IPS-18a (cell line): Measurements from ENCODE around the gene ATP4A.
"Not testable (repeated sequence)": the region's sequence is repeated elsewhere in the genome, so short reads cannot be mapped to it uniquely, and the experiment has no call there.

Experiments used
- H3K27ac ChIP-seq: one replicate; pipeline ENCODE4 v1.5.1; 2013; ENCODE audit warnings: low read length
- H3K27me3 ChIP-seq: one replicate; pipeline ENCODE4 v1.6.1; 2013; ENCODE audit warnings: mild to moderate bottlenecking, low read length; ENCODE audit not compliant: control insufficient read depth, insufficient read depth
- H3K36me3 ChIP-seq: one replicate; pipeline ENCODE4 v1.6.1; 2013; ENCODE audit warnings: low read depth, low read length; ENCODE audit not compliant: control insufficient read depth
- H3K4me1 ChIP-seq: one replicate; pipeline ENCODE4 v1.6.1; 2013; ENCODE audit warnings: low read depth, low read length; ENCODE audit not compliant: control insufficient read depth
- H3K4me3 ChIP-seq: one replicate; pipeline ENCODE4 v1.5.1; 2013; ENCODE audit warnings: low read length
- H3K9ac ChIP-seq: one replicate; pipeline ENCODE4 v1.6.1; 2013; ENCODE audit warnings: mild to moderate bottlenecking, low read length, moderate library complexity
- H3K9me3 ChIP-seq: one replicate; pipeline ENCODE4 v1.6.1; 2013; ENCODE audit warnings: low read depth, low read length; ENCODE audit not compliant: control insufficient read depth

ATP4A gene

GRCh38 chr19:35563207-35563829 lies at the start of gene ATP4A:
ATP4A (minus strand) TSS chr19:35563658; CDS start chr19:35563629, 29 bp downstream.
- Histone ChIP-seq H3K9ac (no peak within 1 kb of the TSS), H3K9me3 (no peaks in the 10 kb centered on the region), H3K36me3 (no peaks in the 10 kb centered on the region), H3K4me3 (no peak within 1 kb of the TSS), H3K27me3 (peaks cover 14% of the 10 kb centered on the region), H3K27ac (no peak within 1 kb of the TSS), H3K4me1 (no peaks in the 10 kb centered on the region)

- no peaks in the 10 kb centered on the region for H3K9me3 ChIP-seq
- H3K27ac ChIP-seq: peak within 1 kb of the TSS; percentile 17
- H3K36me3 ChIP-seq: peaks cover 7% of the 10 kb centered on the region
- no peaks in the 10 kb centered on the region for H3K4me1 ChIP-seq
- peak within 1 kb of the TSS; percentile 93 for H3K4me3 ChIP-seq
- peak within 1 kb of the TSS; percentile 87 for H3K9ac ChIP-seq
- H3K27me3 ChIP-seq: peaks cover 6% of the 10 kb centered on the region
These were observed 49.3 kb upstream of the ATP4A start, which contains the start of gene HAUS5 for GRCh38 chr19:35612559-35613321. HAUS5 (plus strand) TSS chr19:35612735; CDS start chr19:35612795, 60 bp downstream.

DNA sequence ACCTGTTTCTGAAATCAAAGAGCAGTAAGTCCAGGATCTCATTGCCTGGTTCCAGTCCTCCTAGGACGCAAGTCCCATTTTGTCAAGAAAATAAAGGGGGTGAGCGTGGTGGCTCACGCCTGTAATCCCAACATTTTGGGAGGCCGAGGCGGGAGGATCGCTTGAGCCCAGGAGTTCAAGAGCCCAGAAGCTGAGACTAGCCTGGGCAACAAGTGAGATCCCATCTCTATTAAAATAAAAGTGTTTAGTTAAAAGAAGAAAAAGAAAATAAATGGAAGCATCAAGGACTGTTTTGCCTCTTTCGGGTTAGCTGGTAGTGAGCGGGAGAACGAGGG lies 48.7 kb upstream of the ATP4A start:
- Histone ChIP-seq H3K9ac (no peak overlapping the region), H3K4me1 (no peaks in the 10 kb centered on the region), H3K4me3 (peak overlapping the region; percentile 93), H3K27ac (no peak overlapping the region), H3K9me3 (no peaks in the 10 kb centered on the region), H3K27me3 (peaks cover 6% of the 10 kb centered on the region), H3K36me3 (peaks cover 7% of the 10 kb centered on the region)

GRCh38 chr19:35609851-35610353 lies 46.4 kb upstream of the ATP4A start:
- peaks cover 6% of the 10 kb centered on the region for H3K27me3 ChIP-seq
- no peak overlapping the region for H3K27ac ChIP-seq
- no peaks in the 10 kb centered on the region for H3K4me1 ChIP-seq
- no peak overlapping the region for H3K9ac ChIP-seq
- H3K9me3 ChIP-seq: no peaks in the 10 kb centered on the region
- H3K36me3 ChIP-seq: no peaks in the 10 kb centered on the region
- no peak overlapping the region for H3K4me3 ChIP-seq

DNA sequence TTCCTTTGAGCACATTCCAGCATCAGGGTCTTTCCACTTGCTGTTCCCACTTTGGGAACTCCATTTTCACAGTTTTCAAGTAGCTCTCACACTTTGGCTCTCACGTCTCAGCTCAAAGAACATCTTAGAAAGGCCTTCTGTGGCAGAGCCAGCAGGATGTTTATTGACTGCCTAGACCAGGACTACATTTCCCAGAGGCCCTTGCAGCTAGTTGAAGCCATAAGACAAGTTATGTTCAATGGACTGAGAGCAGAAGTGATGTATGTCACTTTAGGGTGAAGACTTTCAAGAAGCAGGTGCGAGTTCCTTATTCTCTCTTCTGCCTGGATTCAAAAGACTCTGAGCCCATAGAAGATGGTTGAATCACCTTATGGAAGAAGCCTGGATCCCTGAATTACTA lies 44.8 kb upstream of the ATP4A start:
- Histone ChIP-seq H3K9me3 (no peaks in the 10 kb centered on the region), H3K36me3 (no peaks in the 10 kb centered on the region), H3K4me1 (no peaks in the 10 kb centered on the region), H3K4me3 (no peak overlapping the region), H3K27me3 (peaks cover 6% of the 10 kb centered on the region), H3K27ac (no peak overlapping the region), H3K9ac (no peak overlapping the region)

DNA sequence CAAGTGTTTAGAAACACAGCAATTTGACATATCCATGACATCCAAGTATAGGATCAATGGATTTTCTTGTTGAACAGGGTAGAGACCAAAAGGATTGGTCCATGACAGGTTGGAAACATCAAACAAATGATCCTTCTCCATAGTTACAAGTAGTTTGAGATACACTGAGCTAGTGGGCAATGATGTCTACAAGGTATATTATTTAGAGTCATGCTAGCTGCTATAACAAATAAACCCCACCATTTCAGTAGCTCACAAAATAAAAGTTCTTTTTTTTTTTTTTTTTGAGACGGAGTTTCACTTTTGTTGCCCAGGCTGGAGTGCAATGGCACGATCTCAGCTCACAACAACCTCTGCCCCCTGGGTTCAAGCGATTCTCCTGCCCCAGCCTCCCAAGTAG lies 44.2 kb upstream of the ATP4A start:
- Histone ChIP-seq H3K9ac (no peak overlapping the region), H3K36me3 (no peaks in the 10 kb centered on the region), H3K27ac (no peak overlapping the region)

GRCh38 chr19:35607170-35607569 lies 43.7 kb upstream of the ATP4A start:
- not testable (repeated sequence) for H3K9ac ChIP-seq, H3K36me3 ChIP-seq, H3K27ac ChIP-seq, H3K4me1 ChIP-seq, H3K4me3 ChIP-seq, H3K9me3 ChIP-seq, H3K27me3 ChIP-seq

More for the DNA sequence above, 44.2 kb upstream of the ATP4A start:
- Histone ChIP-seq H3K9me3 (no peaks in the 10 kb centered on the region), H3K4me3 (no peak overlapping the region), H3K27me3 (peaks cover 6% of the 10 kb centered on the region), H3K4me1 (no peaks in the 10 kb centered on the region)

DNA sequence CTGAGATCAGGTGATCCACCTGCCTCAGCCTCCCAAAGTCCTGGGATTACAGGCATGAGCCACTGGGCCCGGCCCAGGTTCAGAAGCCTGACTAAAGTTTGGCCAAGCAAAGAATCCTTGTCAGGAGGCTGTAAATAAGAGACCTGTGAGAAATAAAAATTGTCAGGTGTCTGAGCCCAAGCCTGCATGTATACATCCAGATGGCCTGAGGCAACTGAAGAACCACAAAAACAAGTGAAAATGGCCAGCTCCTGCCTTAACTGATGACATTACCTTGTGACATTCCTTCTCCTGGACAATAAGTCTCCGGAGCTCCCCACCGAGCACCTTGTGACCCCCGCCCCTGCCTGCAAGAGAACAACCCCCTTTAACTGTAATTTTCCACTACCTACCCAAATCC lies 41.0 kb upstream of the ATP4A start:
- not testable (repeated sequence) for H3K9me3 ChIP-seq

DNA sequence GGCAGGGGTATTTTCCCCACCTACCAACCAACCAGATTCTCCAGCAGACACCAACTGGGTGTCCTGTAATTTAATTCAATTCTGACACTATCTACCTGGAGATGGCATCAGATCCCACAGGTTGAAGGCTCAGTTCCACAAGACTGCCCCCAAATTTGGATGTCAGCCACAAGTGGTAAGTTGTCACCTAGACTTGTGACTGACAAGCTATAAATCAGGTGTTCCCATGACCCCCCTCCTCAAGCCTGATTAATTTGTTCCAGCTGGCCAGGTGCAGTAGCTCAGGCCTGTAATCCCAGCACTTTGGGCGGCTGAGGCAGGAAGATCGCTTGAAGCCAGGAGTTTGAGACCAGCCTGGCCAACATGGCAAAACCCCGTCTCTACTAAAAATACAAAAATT lies 38.5 kb upstream of the ATP4A start:
- Histone ChIP-seq H3K4me1 (no peaks in the 10 kb centered on the region), H3K4me3 (no peak overlapping the region), H3K36me3 (no peaks in the 10 kb centered on the region), H3K9me3 (no peaks in the 10 kb centered on the region), H3K27ac (no peak overlapping the region), H3K27me3 (no peaks in the 10 kb centered on the region), H3K9ac (no peak overlapping the region)

More for the DNA sequence above, 41.0 kb upstream of the ATP4A start:
- not testable (repeated sequence) for H3K27ac ChIP-seq, H3K9ac ChIP-seq, H3K4me1 ChIP-seq, H3K36me3 ChIP-seq, H3K4me3 ChIP-seq, H3K27me3 ChIP-seq

DNA sequence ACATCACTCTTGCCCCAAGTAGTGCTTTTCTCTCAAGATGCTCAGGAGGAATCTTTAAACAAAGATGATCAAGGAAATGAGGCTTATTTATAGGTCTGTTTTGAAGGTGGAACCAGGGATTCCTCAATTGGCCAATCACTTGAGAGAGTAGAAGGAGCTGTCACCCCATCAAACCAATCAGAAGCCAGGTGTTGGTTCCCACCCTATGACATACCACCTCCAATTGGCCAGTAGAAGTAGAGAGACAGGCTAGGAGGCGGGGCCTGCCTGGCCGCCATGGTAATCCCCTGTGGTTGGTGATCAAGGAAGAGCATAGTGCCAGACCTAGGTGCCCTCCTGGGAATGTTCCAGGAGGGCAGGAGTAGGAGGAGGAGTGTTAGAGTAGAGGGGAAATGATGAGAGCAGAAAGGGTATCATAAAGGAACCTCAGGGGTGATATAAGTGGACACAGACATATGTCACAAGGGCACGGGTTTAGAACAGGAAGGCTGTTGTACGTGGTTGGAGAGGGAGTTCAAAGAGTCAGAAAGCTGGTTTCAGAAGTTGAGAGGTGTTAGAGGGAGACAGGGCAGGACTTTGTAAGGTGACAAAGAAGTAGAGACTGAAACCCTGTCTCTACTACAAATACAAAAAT lies 33.0 kb upstream of the ATP4A start:
- no peak overlapping the region for H3K9ac ChIP-seq

DNA sequence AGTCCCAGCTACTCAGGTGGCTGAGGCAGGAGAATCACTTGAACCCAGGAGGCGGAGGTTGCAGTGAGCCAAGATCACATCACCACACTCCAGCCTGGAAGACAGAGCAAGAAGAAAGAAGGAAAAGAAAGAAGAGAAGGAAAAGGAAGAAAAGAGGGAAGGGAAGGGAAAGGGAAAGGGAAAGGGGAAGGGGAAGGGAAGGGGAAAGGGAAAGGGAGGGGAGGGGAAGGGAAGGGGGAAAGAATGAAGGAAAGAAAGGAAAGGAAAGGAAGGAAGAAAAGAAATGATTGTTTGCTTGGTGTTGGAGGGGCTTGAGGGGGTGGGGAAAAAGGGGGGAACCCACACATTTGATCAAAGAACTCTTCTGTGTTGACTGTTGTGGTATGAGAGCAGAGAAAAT lies 32.5 kb upstream of the ATP4A start:
- no peaks in the 10 kb centered on the region for H3K9me3 ChIP-seq
- H3K27me3 ChIP-seq: no peaks in the 10 kb centered on the region
- H3K9ac ChIP-seq: no peak overlapping the region
- no peaks in the 10 kb centered on the region for H3K4me1 ChIP-seq
- no peak overlapping the region for H3K4me3 ChIP-seq
- H3K27ac ChIP-seq: no peak overlapping the region
- no peaks in the 10 kb centered on the region for H3K36me3 ChIP-seq

More for the DNA sequence above, 33.0 kb upstream of the ATP4A start:
- no peaks in the 10 kb centered on the region for H3K4me1 ChIP-seq
- no peak overlapping the region for H3K27ac ChIP-seq
- H3K27me3 ChIP-seq: no peaks in the 10 kb centered on the region
- H3K36me3 ChIP-seq: no peaks in the 10 kb centered on the region
- H3K9me3 ChIP-seq: no peaks in the 10 kb centered on the region
- no peak overlapping the region for H3K4me3 ChIP-seq
